Tibial nerve (tissue), 3 donors: Measurements from ENCODE around the gene SLC12A9.

Source experiments
- EP300 ChIP-seq, 2 donors: sonication (generic); formaldehyde crosslinking; IDR thresholded peaks; one replicate each; pipeline ENCODE4 v1.6.1; 2017; ENCODE audit warnings: antibody characterized with exemption in 2 of 2, mild to moderate bottlenecking in 1 of 2
- POLR2A ChIP-seq, 2 donors: fragments of 450-650 bp; IDR thresholded peaks; one replicate each; pipeline ENCODE4 v1.6.1; 2017; ENCODE audit warnings: antibody characterized with exemption in 2 of 2, mild to moderate bottlenecking in 2 of 2, moderate library complexity in 2 of 2

DNA sequence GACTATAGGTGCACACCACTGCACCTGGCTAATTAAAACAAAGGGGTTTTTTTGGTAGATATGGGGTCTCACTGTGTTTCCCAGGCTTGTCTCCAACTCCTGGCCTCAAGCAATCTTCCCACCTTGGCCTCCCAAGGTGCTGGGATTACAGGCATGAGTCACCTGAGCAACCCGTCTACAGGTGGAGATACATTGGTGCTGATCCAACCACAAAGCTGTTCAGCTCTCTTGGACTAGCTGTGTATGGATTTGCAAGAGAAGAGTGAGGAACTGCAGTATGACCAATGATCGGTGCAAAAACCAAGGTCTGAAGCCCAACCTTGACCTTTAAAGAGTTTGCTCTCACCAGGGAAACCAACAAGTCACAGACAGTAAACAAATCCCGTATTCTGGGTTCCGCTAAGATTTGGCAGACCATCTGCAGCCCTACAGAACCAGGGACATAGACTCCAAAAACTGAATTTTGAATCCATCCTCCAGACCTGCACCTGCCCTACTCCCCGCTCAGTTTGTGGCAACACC, 44.1 kb upstream of the SLC12A9 start:
- TF ChIP-seq EP300 (IDR thresholded peaks at IDR 0.05) (no peak), POLR2A (IDR thresholded peaks at IDR 0.05) (no peak)
